HCT116 (cell line): ENCODE results near the gene ZXDC. TPM values are rescaled to one million over a fixed set of nuclear protein-coding genes. Genes with fewer than 3 reads are reported as not detected.

Experiments used
- ATAC-seq: fragments of 200-7000 bp; cut with Tn5 transposase; 2 replicates; pipeline ENCODE4 v1.9.1; 2020; ENCODE audit warnings: mild to moderate bottlenecking, moderate library complexity
- BruUV-seq: library from RNA; stranded (reverse); fragments of 400-500 nt; replicated peaks from 2 replicates; lab custom pipeline; 2021; lab: Mats Ljungman, UMichigan
- CTCF ChIA-PET: fragments of 300-600 bp; sonication (Branson Sonifier 250); formaldehyde crosslinking; loops from one replicate; lab custom pipeline; 2021; ENCODE audit warnings: antibody characterized with exemption; lab: Charles Lee
- POLR2A ChIA-PET: fragments of 300-600, 350-600 bp; sonication (Branson Sonifier 250); formaldehyde crosslinking; loops from one replicate; lab custom pipeline; 2021; ENCODE audit warnings: antibody characterized with exemption; lab: Charles Lee
- RAD21 ChIA-PET, 2 experiments: fragments of 300-600 bp; sonication (Branson Sonifier 250); formaldehyde crosslinking; loops; one replicate each; lab custom pipeline; 2023; ENCODE audit warnings: low total read pairs in 2 of 2; ENCODE audit not compliant: uncharacterized antibody in 2 of 2, unreplicated experiment in 2 of 2, low non-redundant PET in 1 of 2; lab: Charles Lee
- DNase-seq: peaks from one replicate; pipeline ENCODE4 v3.0.0-alpha.2; 2010; ENCODE audit warnings: low read depth, low spot score
- H2AFZ ChIP-seq: fragments of 200-600 bp; shearing (Covaris generic), sonication (generic); 2 replicates; pipeline ENCODE4 v1.6.1; 2017; ENCODE audit warnings: low read depth, mixed run types, mixed read lengths, antibody characterized with exemption, low read length; ENCODE audit not compliant: poor library complexity, severe bottlenecking
- H3K27ac ChIP-seq: 2 replicates; pipeline ENCODE4 v1.5.1; 2012; ENCODE audit warnings: low read depth, low read length
- H3K27me3 ChIP-seq: fragments of 200-600 bp; sonication (generic); 2 replicates; pipeline ENCODE4 v1.6.1; 2016; ENCODE audit warnings: mixed run types, low read length, mixed read lengths; ENCODE audit not compliant: insufficient read depth
- H3K36me3 ChIP-seq, 2 experiments: fragments of 200-500 bp in 1 of 2; fragments of 200-600 bp in 1 of 2; sonication (Bioruptor generic) in 1 of 2; sonication (generic) in 1 of 2; 2 replicates each; pipeline versions ENCODE4 v1.5.1 to v1.6.1; 2014 to 2016; ENCODE audit warnings: low read length in 2 of 2, inconsistent platforms in 1 of 2, mixed read lengths in 1 of 2, mixed run types in 1 of 2; ENCODE audit not compliant: insufficient read depth in 2 of 2, control insufficient read depth in 1 of 2
- H3K4me1 ChIP-seq, 2 experiments: fragments of 200-600 bp in 1 of 2; sonication (generic) in 1 of 2; 2 replicates each; pipeline versions ENCODE4 v1.5.1 to v1.6.1; 2012 to 2017; ENCODE audit warnings: low read length in 2 of 2, inconsistent platforms in 1 of 2, mild to moderate bottlenecking in 1 of 2, mixed read lengths in 1 of 2, mixed run types in 1 of 2, moderate library complexity in 1 of 2; ENCODE audit not compliant: insufficient read depth in 2 of 2, control insufficient read depth in 1 of 2
- H3K4me2 ChIP-seq: fragments of 200-600 bp; sonication (generic); 2 replicates; pipeline ENCODE4 v1.6.1; 2017; ENCODE audit warnings: mixed run types, low read length, mixed read lengths
- H3K4me3 ChIP-seq, 2 experiments: fragments of 200-600 bp in 1 of 2; sonication (generic) in 1 of 2; replicated peaks in 1 of 2; 2 replicates each; pipeline ENCODE4 v1.5.1; 2011 to 2016; ENCODE audit warnings: low read length in 2 of 2, control low read depth in 1 of 2, low read depth in 1 of 2, mild to moderate bottlenecking in 1 of 2, mixed read lengths in 1 of 2, mixed run types in 1 of 2
- H3K79me2 ChIP-seq: fragments of 200-600 bp; sonication (generic); 2 replicates; pipeline ENCODE4 v1.6.1; 2017; ENCODE audit warnings: mild to moderate bottlenecking, mixed run types, low read length, moderate library complexity, mixed read lengths; ENCODE audit not compliant: insufficient read depth
- H3K9ac ChIP-seq: fragments of 200-600 bp; sonication (generic); 2 replicates; pipeline ENCODE4 v1.6.1; 2016; ENCODE audit warnings: low read length, mixed read lengths
- H3K9me2 ChIP-seq: fragments of 200-600 bp; sonication (generic), shearing (Covaris generic); 2 replicates; pipeline ENCODE4 v1.6.1; 2017; ENCODE audit warnings: mixed run types, mild to moderate bottlenecking, moderate library complexity; ENCODE audit not compliant: insufficient read depth
- H3K9me3 ChIP-seq, 2 experiments: fragments of 200-500 bp in 1 of 2; fragments of 200-600 bp in 1 of 2; sonication (Bioruptor generic) in 1 of 2; sonication (generic) in 1 of 2; 2 replicates each; pipeline ENCODE4 v1.6.1; 2014 to 2017; ENCODE audit warnings: low read length in 2 of 2, mixed read lengths in 2 of 2, inconsistent platforms in 1 of 2, low read depth in 1 of 2, mild to moderate bottlenecking in 1 of 2, mixed run types in 1 of 2, moderate library complexity in 1 of 2; ENCODE audit not compliant: control insufficient read depth in 1 of 2, insufficient read depth in 1 of 2
- H4K20me1 ChIP-seq: fragments of 200-600 bp; sonication (generic), shearing (Covaris generic); 2 replicates; pipeline ENCODE4 v1.6.1; 2017; ENCODE audit warnings: mixed run types, mild to moderate bottlenecking, moderate library complexity; ENCODE audit not compliant: insufficient read depth
- CBX3 ChIP-seq: IDR thresholded peaks from 2 replicates; pipeline ENCODE4 v1.6.1; 2012; ENCODE audit warnings: low read depth
- CEBPB ChIP-seq: IDR thresholded peaks from 2 replicates; pipeline ENCODE4 v1.6.1; 2012; ENCODE audit warnings: low read depth
- CTCF ChIP-seq, 3 experiments: fragments of 200-600 bp in 1 of 3; sonication (generic) in 1 of 3; IDR thresholded peaks in 2 of 3; conservative IDR thresholded peaks in 1 of 3; 2 replicates each; pipeline ENCODE4 v1.5.1; 2012 to 2017; ENCODE audit warnings: low read depth in 2 of 3, low read length in 2 of 3, antibody characterized with exemption in 1 of 3, borderline replicate concordance in 1 of 3, control low read depth in 1 of 3, mild to moderate bottlenecking in 1 of 3, mixed read lengths in 1 of 3, mixed run types in 1 of 3, moderate library complexity in 1 of 3; ENCODE audit not compliant: insufficient read depth in 1 of 3
- EGR1 ChIP-seq: IDR thresholded peaks from 2 replicates; pipeline ENCODE4 v1.6.1; 2012; ENCODE audit warnings: low read depth
- ELF1 ChIP-seq: IDR thresholded peaks from 2 replicates; pipeline ENCODE4 v1.6.1; 2012; ENCODE audit warnings: low read depth, borderline replicate concordance
- EZH2 ChIP-seq: fragments of 200-600 bp; sonication (generic); IDR thresholded peaks from 2 replicates; pipeline ENCODE4 v1.6.1; 2017; ENCODE audit warnings: antibody characterized with exemption, mixed run types
- EZH2phosphoT487 ChIP-seq: fragments of 200-600 bp; IDR thresholded peaks from 2 replicates; pipeline ENCODE4 v1.6.1; 2018; ENCODE audit warnings: antibody characterized with exemption, borderline replicate concordance
- POLR2A ChIP-seq: IDR thresholded peaks from 2 replicates; pipeline ENCODE4 v1.7.0; 2011; ENCODE audit warnings: borderline replicate concordance; ENCODE audit not compliant: insufficient read depth, insufficient read length; ENCODE audit errors: extremely low read depth
- SRF ChIP-seq: IDR thresholded peaks from 2 replicates; pipeline ENCODE4 v1.6.1; 2012; ENCODE audit warnings: low read depth
- YY1 ChIP-seq: IDR thresholded peaks from 2 replicates; pipeline ENCODE4 v1.6.1; 2011; ENCODE audit warnings: low read length, low read depth, moderate library complexity, mild to moderate bottlenecking; ENCODE audit not compliant: insufficient replicate concordance; ENCODE audit errors: extremely low read depth
- ZNF274 ChIP-seq: fragments of 200-500 bp; sonication (Bioruptor generic); IDR thresholded peaks from 2 replicates; pipeline ENCODE4 v1.6.1; 2014; ENCODE audit warnings: mild to moderate bottlenecking, low read depth, low read length, inconsistent platforms
- intact Hi-C: fragments of 100-400 bp; cut with micrococcal nuclease; formaldehyde crosslinking; loops from 2 replicates; pipeline ENCODE4 v1.10.0; 2022
- total RNA-seq: library from RNA; stranded (reverse); gene quantifications from one replicate; pipeline ENCODE4 v1.2.1, GENCODE V29; 2021; ENCODE audit not compliant: unreplicated experiment
- TF ChIP-seq, protein P1 (sequence below): IDR thresholded peaks from 2 replicates; pipeline ENCODE4 v1.6.1; 2012
- TF ChIP-seq, protein P2 (sequence below): IDR thresholded peaks from 2 replicates; pipeline ENCODE4 v1.6.1; 2011; ENCODE audit warnings: mild to moderate bottlenecking, low read length, moderate library complexity; ENCODE audit not compliant: insufficient replicate concordance; ENCODE audit errors: extremely low read depth

Gene ZXDC
- total RNA-seq, 1 experiment from 2014 or later = 29.9 TPM

GRCh38 chr3:126485176-126485897 lies 9.6 kb upstream of the ZXDC start:
- intact Hi-C loops = no loop called here
- Histone ChIP-seq H3K79me2 (no peaks in the 10 kb centered on the region), H3K27me3 (no peaks in the 10 kb centered on the region), H4K20me1 (no peaks in the 10 kb centered on the region), H3K9ac (no peak overlapping the region), H3K9me2 (no peaks in the 10 kb centered on the region), H3K4me1 (peaks cover 0 to 4% of the 10 kb centered on the region in 2 experiments; a peak in 1 of 4 replicates), H3K4me2 (no peak overlapping the region), H3K27ac (no peak overlapping the region), H2AFZ (no peak overlapping the region), H3K4me3 (no peak overlapping the region), H3K36me3 (no peaks in the 10 kb centered on the region), H3K9me3 (no peaks in the 10 kb centered on the region)
- TF ChIP-seq CEBPB (no peak), EGR1 (no peak), POLR2A (no peak), ZNF274 (no peak), SRF (no peak), CTCF (IDR thresholded peaks at IDR 0.05 in 2 of 3, conservative IDR thresholded peaks at IDR 0.05 in 1 of 3; ENCODE audit: borderline replicate concordance in 1 of 3, insufficient read depth in 1 of 3, low read depth in 2 of 3, low read length in 2 of 3) (no peak), YY1 (no peak), EZH2phosphoT487 (no peak), CBX3 (no peak), ELF1 (no peak), EZH2 (no peak)
- TF ChIP-seq, protein P1, sequence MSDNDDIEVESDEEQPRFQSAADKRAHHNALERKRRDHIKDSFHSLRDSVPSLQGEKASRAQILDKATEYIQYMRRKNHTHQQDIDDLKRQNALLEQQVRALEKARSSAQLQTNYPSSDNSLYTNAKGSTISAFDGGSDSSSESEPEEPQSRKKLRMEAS = no peak
- TF ChIP-seq, protein P2, sequence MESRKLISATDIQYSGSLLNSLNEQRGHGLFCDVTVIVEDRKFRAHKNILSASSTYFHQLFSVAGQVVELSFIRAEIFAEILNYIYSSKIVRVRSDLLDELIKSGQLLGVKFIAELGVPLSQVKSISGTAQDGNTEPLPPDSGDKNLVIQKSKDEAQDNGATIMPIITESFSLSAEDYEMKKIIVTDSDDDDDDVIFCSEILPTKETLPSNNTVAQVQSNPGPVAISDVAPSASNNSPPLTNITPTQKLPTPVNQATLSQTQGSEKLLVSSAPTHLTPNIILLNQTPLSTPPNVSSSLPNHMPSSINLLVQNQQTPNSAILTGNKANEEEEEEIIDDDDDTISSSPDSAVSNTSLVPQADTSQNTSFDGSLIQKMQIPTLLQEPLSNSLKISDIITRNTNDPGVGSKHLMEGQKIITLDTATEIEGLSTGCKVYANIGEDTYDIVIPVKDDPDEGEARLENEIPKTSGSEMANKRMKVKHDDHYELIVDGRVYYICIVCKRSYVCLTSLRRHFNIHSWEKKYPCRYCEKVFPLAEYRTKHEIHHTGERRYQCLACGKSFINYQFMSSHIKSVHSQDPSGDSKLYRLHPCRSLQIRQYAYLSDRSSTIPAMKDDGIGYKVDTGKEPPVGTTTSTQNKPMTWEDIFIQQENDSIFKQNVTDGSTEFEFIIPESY = no peak
- ChIA-PET CTCF (no interaction called here), POLR2A (no interaction called here), RAD21 (no interaction called here)
- BruUV-seq = no TSS peak
- DNase-seq (no peak), ATAC-seq (no peak)
